ENCODE measurements around the gene IYD. TPM values are rescaled to one million over a fixed set of nuclear protein-coding genes. Genes with fewer than 3 reads are reported as not detected.

Gene IYD
- polyA plus RNA-seq, 1 of the 3 experiments (the other 2 are of a cell fraction) = not detected

DNA sequence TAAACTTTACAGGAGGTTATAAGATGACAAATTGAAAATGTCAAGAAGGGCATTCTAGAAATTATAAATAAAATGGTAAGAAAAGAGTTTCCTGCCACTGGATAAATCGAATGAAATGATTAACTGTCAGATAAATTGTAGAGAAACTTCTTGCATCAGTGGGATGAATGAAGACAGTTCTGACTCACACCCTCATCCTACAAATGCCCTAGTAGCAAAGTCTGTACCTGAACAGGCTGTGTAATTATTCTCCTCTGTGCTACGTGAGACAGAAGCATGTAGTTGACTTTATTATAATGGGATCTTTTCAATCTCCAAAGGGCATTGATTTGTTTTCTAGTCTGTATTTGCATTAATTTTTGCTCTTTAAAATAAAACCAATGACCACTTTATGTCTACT is 47.3 kb downstream of the IYD start:
- H3K9me2 ChIP-seq = no peaks in the 10 kb centered on the region
- H3K4me2 ChIP-seq = no peak overlapping the region
- no peaks in the 10 kb centered on the region for H4K20me1 ChIP-seq (ENCODE audit: insufficient read depth)
- H3K4me1 ChIP-seq (ENCODE audit: control insufficient read depth in 1 of 2, insufficient read depth in 2 of 2, low read depth in 1 of 2, low read length in 1 of 2) = no peaks in the 10 kb centered on the region; a peak in 2 of 4 replicates
- ChIA-PET POLR2A (no interaction called here), CTCF (interaction anchor here (1.8 to 4.9 kb wide), 2 partner anchors 399 to 400 kb away, joined by 17 to 76 read pairs; no protein-coding TSS in a partner anchor)
- no peaks in the 10 kb centered on the region for H3K9me3 ChIP-seq
- H2AFZ ChIP-seq (ENCODE audit: low read depth) = no peak overlapping the region
- H3K36me3 ChIP-seq (replicated peaks in 1 of 2; ENCODE audit: control insufficient read depth in 1 of 2, insufficient read depth in 2 of 2, low read length in 1 of 2) = no peaks in the 10 kb centered on the region
- no peaks in the 10 kb centered on the region for H3K79me2 ChIP-seq (ENCODE audit: insufficient read depth)
- 0% methylated on average over 2 of the region's 2 CpGs for WGBS (ENCODE audit: low lambda C conversion rate)
- H3K27me3 ChIP-seq (ENCODE audit: insufficient read depth) = no peaks in the 10 kb centered on the region; the same call in 1 of the 2 replicates
- no peak overlapping the region for H3K9ac ChIP-seq
- H3F3A ChIP-seq (replicated peaks; ENCODE audit: insufficient read depth) = peaks cover 3% of the 10 kb centered on the region
- no peak for DNase-seq
- TF ChIP-seq JUND (IDR thresholded peaks at IDR 0.05) (no peak), CHD2 (IDR thresholded peaks at IDR 0.05; ENCODE audit: low read length, partially characterized antibody) (no peak), ELF1 (IDR thresholded peaks at IDR 0.05) (no peak), EZH2phosphoT487 (IDR thresholded peaks at IDR 0.05; ENCODE audit: borderline replicate concordance, low read depth) (no peak), RAD21 (IDR thresholded peaks at IDR 0.05; ENCODE audit: low read length) (no peak), RFX5 (IDR thresholded peaks at IDR 0.05; ENCODE audit: low read length) (no peak), MXI1 (IDR thresholded peaks at IDR 0.05; ENCODE audit: low read depth, low read length) (no peak), NRF1 (IDR thresholded peaks at IDR 0.05; ENCODE audit: low read depth, low read length) (no peak), GATA2 (CRISPR knock-in tag; IDR thresholded peaks at IDR 0.05) (no peak), FOXM1 (IDR thresholded peaks at IDR 0.05; ENCODE audit: low read depth) (no peak), TAF1 (IDR thresholded peaks at IDR 0.05; ENCODE audit: borderline replicate concordance, low read depth, low read length) (no peak), SMC3 (IDR thresholded peaks at IDR 0.05; ENCODE audit: low read depth, low read length) (no peak), FOXJ3 (CRISPR knock-in tag; IDR thresholded peaks at IDR 0.05) (no peak), POLR2AphosphoS5 (IDR thresholded peaks at IDR 0.05; ENCODE audit: low read depth, low read length) (no peak)
- TF ChIP-seq, protein P1, sequence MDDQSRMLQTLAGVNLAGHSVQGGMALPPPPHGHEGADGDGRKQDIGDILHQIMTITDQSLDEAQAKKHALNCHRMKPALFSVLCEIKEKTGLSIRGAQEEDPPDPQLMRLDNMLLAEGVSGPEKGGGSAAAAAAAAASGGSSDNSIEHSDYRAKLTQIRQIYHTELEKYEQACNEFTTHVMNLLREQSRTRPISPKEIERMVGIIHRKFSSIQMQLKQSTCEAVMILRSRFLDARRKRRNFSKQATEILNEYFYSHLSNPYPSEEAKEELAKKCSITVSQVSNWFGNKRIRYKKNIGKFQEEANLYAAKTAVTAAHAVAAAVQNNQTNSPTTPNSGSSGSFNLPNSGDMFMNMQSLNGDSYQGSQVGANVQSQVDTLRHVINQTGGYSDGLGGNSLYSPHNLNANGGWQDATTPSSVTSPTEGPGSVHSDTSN (IDR thresholded peaks at IDR 0.05) = no peak
- TF ChIP-seq, protein P2, sequence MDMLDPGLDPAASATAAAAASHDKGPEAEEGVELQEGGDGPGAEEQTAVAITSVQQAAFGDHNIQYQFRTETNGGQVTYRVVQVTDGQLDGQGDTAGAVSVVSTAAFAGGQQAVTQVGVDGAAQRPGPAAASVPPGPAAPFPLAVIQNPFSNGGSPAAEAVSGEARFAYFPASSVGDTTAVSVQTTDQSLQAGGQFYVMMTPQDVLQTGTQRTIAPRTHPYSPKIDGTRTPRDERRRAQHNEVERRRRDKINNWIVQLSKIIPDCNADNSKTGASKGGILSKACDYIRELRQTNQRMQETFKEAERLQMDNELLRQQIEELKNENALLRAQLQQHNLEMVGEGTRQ (IDR thresholded peaks at IDR 0.05; ENCODE audit: borderline replicate concordance, low read depth, low read length) = no peak
- TF ChIP-seq, protein P3, sequence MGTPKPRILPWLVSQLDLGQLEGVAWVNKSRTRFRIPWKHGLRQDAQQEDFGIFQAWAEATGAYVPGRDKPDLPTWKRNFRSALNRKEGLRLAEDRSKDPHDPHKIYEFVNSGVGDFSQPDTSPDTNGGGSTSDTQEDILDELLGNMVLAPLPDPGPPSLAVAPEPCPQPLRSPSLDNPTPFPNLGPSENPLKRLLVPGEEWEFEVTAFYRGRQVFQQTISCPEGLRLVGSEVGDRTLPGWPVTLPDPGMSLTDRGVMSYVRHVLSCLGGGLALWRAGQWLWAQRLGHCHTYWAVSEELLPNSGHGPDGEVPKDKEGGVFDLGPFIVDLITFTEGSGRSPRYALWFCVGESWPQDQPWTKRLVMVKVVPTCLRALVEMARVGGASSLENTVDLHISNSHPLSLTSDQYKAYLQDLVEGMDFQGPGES (IDR thresholded peaks at IDR 0.05; ENCODE audit: low read depth, low read length) = no peak
- TF ChIP-seq, protein P4, sequence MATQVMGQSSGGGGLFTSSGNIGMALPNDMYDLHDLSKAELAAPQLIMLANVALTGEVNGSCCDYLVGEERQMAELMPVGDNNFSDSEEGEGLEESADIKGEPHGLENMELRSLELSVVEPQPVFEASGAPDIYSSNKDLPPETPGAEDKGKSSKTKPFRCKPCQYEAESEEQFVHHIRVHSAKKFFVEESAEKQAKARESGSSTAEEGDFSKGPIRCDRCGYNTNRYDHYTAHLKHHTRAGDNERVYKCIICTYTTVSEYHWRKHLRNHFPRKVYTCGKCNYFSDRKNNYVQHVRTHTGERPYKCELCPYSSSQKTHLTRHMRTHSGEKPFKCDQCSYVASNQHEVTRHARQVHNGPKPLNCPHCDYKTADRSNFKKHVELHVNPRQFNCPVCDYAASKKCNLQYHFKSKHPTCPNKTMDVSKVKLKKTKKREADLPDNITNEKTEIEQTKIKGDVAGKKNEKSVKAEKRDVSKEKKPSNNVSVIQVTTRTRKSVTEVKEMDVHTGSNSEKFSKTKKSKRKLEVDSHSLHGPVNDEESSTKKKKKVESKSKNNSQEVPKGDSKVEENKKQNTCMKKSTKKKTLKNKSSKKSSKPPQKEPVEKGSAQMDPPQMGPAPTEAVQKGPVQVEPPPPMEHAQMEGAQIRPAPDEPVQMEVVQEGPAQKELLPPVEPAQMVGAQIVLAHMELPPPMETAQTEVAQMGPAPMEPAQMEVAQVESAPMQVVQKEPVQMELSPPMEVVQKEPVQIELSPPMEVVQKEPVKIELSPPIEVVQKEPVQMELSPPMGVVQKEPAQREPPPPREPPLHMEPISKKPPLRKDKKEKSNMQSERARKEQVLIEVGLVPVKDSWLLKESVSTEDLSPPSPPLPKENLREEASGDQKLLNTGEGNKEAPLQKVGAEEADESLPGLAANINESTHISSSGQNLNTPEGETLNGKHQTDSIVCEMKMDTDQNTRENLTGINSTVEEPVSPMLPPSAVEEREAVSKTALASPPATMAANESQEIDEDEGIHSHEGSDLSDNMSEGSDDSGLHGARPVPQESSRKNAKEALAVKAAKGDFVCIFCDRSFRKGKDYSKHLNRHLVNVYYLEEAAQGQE (IDR thresholded peaks at IDR 0.05; ENCODE audit: low read depth, low read length) = no peak
- no peak overlapping the region for H3K4me3 ChIP-seq (ENCODE audit: low read depth in 2 of 2, low read length in 1 of 2)
- H3K27ac ChIP-seq (ENCODE audit: low read depth in 2 of 2, low read length in 1 of 2) = no peak overlapping the region
